Chondrocyte (in vitro differentiated cells): Measurements from ENCODE around the gene CDH22. TPM values are rescaled to one million over a fixed set of nuclear protein-coding genes. Genes with fewer than 3 reads are reported as not detected.

Experiments
- DNase-seq: peaks from one replicate; pipeline ENCODE4 v3.0.0; 2021; ENCODE audit warnings: mixed read lengths, low spot score
- H3K27ac Mint-ChIP-seq: one replicate; pipeline ENCODE4 v1.8.0; 2021; ENCODE audit warnings: mild to moderate bottlenecking, moderate library complexity, mixed read lengths; ENCODE audit not compliant: unreplicated experiment
- H3K27me3 Mint-ChIP-seq: 2 replicates; pipeline ENCODE4 v1.8.0; 2021; ENCODE audit warnings: low read depth, mixed read lengths
- H3K36me3 Mint-ChIP-seq: 2 replicates; pipeline ENCODE4 v1.8.0; 2021; ENCODE audit warnings: low read depth, mixed read lengths
- H3K4me1 Mint-ChIP-seq: 2 replicates; pipeline ENCODE4 v1.8.0; 2021; ENCODE audit warnings: low read depth, mild to moderate bottlenecking, mixed read lengths
- H3K4me3 Mint-ChIP-seq: one replicate; pipeline ENCODE4 v1.8.0; 2021; ENCODE audit warnings: mild to moderate bottlenecking, moderate library complexity, mixed read lengths; ENCODE audit not compliant: unreplicated experiment
- H3K9me3 Mint-ChIP-seq: 2 replicates; pipeline ENCODE4 v1.8.0; 2021; ENCODE audit warnings: low read depth, mixed read lengths
- CTCF ChIP-seq: fragments of 200-600 bp; sonication (generic); IDR thresholded peaks from 2 replicates; pipeline ENCODE4 v1.5.0; 2021; ENCODE audit warnings: antibody characterized with exemption, mild to moderate bottlenecking, moderate library complexity
- total RNA-seq: library from RNA; stranded (reverse); gene quantifications from 3 replicates; pipeline ENCODE4 v1.2.1, GENCODE V29; 2021

CDH22 gene
- total RNA-seq, 1 donor from 2014 or later, result not detected

GRCh38 chr20:46230106-46230491 is 78.2 kb downstream of the CDH22 start:
- H3K4me3 Mint-ChIP-seq, result no peak overlapping the region
- DNase-seq, result no peak
- H3K27me3 Mint-ChIP-seq, result peaks cover 39% of the 10 kb centered on the region
- no peaks in the 10 kb centered on the region for H3K36me3 Mint-ChIP-seq
- no peaks in the 10 kb centered on the region for H3K9me3 Mint-ChIP-seq
- H3K27ac Mint-ChIP-seq, result no peak overlapping the region
- no peak for TF ChIP-seq CTCF
- no peaks in the 10 kb centered on the region for H3K4me1 Mint-ChIP-seq

- Mint-ChIP-seq H3K27me3 (peaks cover 43% of the 10 kb centered on the region), H3K4me1 (no peaks in the 10 kb centered on the region), H3K4me3 (no peak overlapping the region), H3K36me3 (no peaks in the 10 kb centered on the region), H3K27ac (no peak overlapping the region), H3K9me3 (no peaks in the 10 kb centered on the region)
- TF ChIP-seq CTCF, result no peak
- DNase-seq, result no peak
These were observed 78.7 kb downstream of the CDH22 start for GRCh38 chr20:46229478-46230105.

GRCh38 chr20:46228670-46229069 is 79.6 kb downstream of the CDH22 start:
- Mint-ChIP-seq H3K27ac (no peak overlapping the region), H3K4me3 (no peak overlapping the region), H3K9me3 (no peaks in the 10 kb centered on the region), H3K4me1 (no peaks in the 10 kb centered on the region), H3K36me3 (no peaks in the 10 kb centered on the region), H3K27me3 (peaks cover 45% of the 10 kb centered on the region)
- DNase-seq, result no peak
- no peak for TF ChIP-seq CTCF

GRCh38 chr20:46227272-46227767 is 81.0 kb downstream of the CDH22 start:
- no peaks in the 10 kb centered on the region for H3K9me3 Mint-ChIP-seq
- no peak overlapping the region for H3K4me3 Mint-ChIP-seq
- no peak for TF ChIP-seq CTCF
- no peak for DNase-seq
- H3K27me3 Mint-ChIP-seq, result peaks cover 43% of the 10 kb centered on the region
- H3K4me1 Mint-ChIP-seq, result no peaks in the 10 kb centered on the region
- H3K36me3 Mint-ChIP-seq, result no peaks in the 10 kb centered on the region
- no peak overlapping the region for H3K27ac Mint-ChIP-seq

GRCh38 chr20:46226602-46227001 is 81.7 kb downstream of the CDH22 start:
- DNase-seq, result no peak
- no peaks in the 10 kb centered on the region for H3K9me3 Mint-ChIP-seq
- H3K36me3 Mint-ChIP-seq, result no peaks in the 10 kb centered on the region
- H3K27me3 Mint-ChIP-seq, result peaks cover 39% of the 10 kb centered on the region
- no peak for TF ChIP-seq CTCF
- H3K4me1 Mint-ChIP-seq, result no peaks in the 10 kb centered on the region
- H3K4me3 Mint-ChIP-seq, result no peak overlapping the region
- H3K27ac Mint-ChIP-seq, result no peak overlapping the region
